ENCODE measurements around the gene RASGRP2.

The RASGRP2 gene

DNA sequence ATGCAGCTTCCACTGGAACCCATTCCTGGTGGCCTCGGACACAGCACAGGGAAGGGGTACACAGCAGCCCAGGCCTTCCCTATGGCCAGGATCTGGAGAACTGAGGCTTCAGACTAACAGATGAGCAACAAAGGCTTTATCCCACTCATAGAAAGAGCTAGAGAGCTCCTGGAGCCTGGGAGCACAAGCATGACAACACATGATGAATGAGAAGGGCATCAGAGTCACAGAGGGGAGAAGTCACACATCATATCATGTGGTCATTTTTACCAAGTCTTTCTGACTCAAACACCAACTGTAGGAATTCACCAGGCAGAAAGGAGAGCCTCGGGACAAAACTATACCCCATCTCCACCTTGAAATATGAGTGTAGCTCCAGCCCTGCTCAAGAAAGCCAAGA lies 64.1 kb downstream of the RASGRP2 start:
- Histone ChIP-seq H3K27ac (ENCODE audit: low read depth, low read length) (no peak overlapping the region), H3K4me3 (ENCODE audit: low read depth, low read length) (no peak overlapping the region), H3K27me3 (ENCODE audit: insufficient read depth, low read length) (peaks cover 37% of the 10 kb centered on the region), H2AFZ (ENCODE audit: low read length, unreplicated experiment) (no peak overlapping the region), H3K79me2 (ENCODE audit: control insufficient read depth, insufficient read depth, low read length, unreplicated experiment) (no peaks in the 10 kb centered on the region), H3K36me3 (ENCODE audit: insufficient read depth, low read length) (no peaks in the 10 kb centered on the region), H3K4me1 (ENCODE audit: control insufficient read depth, insufficient read depth, low read length, unreplicated experiment) (peaks cover 11% of the 10 kb centered on the region)

DNA sequence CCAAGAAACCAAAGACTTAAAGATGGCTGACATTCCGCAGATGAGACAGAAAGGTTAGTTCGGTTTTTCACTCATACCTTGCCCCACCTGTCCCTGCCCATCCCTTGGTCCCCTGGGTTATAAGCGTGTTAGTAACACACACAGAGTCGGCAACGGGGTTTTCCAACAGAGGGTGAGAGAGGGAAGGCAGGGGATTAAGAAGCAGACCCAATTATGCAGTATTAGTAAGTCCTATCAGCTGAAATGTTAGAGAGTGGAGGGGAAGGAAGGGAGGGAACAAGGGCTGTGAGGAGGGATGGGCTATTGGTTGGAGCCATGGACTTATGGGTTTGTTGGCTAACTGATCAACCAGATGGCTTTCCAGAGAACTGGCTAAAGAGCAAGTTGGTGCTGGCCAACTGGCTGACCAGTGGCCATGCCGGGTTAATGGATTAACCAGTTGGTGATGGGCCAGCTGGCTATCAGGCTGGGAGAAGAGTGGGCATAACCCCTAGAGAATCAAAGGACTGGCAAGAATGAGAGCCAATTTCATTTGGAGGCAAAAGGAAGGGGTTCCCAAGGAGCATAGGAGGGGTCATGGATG lies 66.4 kb downstream of the RASGRP2 start:
- H3K36me3 ChIP-seq (ENCODE audit: insufficient read depth, low read length): no peaks in the 10 kb centered on the region
- H3K27me3 ChIP-seq (ENCODE audit: insufficient read depth, low read length): peaks cover 30% of the 10 kb centered on the region
- H2AFZ ChIP-seq (ENCODE audit: low read length, unreplicated experiment): no peak overlapping the region
- no peaks in the 10 kb centered on the region for H3K79me2 ChIP-seq (ENCODE audit: control insufficient read depth, insufficient read depth, low read length, unreplicated experiment)
- no peak overlapping the region for H3K27ac ChIP-seq (ENCODE audit: low read depth, low read length)
- peaks cover 14% of the 10 kb centered on the region for H3K4me1 ChIP-seq (ENCODE audit: control insufficient read depth, insufficient read depth, low read length, unreplicated experiment)
- no peak overlapping the region for H3K4me3 ChIP-seq (ENCODE audit: low read depth, low read length)

All from ACC112 (cell line).